Esophagus muscularis mucosa (tissue), 4 donors: ENCODE data around the gene CASP2. TPM values are rescaled to one million over a fixed set of nuclear protein-coding genes. Genes with fewer than 3 reads are reported as not detected.
A peak's percentile ranks its signal among the peaks of the same experiment; 100 is the strongest.

Experiments
- DNase-seq: peaks from one replicate; pipeline ENCODE4 v3.0.0-alpha.2; 2017; ENCODE audit errors: extremely low spot score
- H3K27ac ChIP-seq, 4 donors: fragments of 200-600 bp; sonication (generic); replicated peaks in 1 of 4; 1 replicate in 3 of 4; 2 replicates in 1 of 4; pipeline ENCODE4 v1.5.1; 2016 to 2019; ENCODE audit warnings: mild to moderate bottlenecking in 1 of 4
- H3K27me3 ChIP-seq, 4 donors: fragments of 200-600 bp; sonication (generic); one replicate each; pipeline versions ENCODE4 v1.5.1 to v1.6.0; 2016 to 2019
- H3K36me3 ChIP-seq, 4 donors: fragments of 200-600 bp; sonication (generic); one replicate each; pipeline ENCODE4 v1.5.1; 2016 to 2019
- H3K4me1 ChIP-seq, 4 donors: fragments of 200-600 bp; sonication (generic); one replicate each; pipeline ENCODE4 v1.5.1; 2016 to 2019
- H3K4me3 ChIP-seq, 4 donors: fragments of 200-600 bp; sonication (generic); 1 replicate in 2 of 4; 2 replicates in 2 of 4; pipeline ENCODE4 v1.5.1; 2016 to 2019; ENCODE audit warnings: mild to moderate bottlenecking in 4 of 4, moderate library complexity in 1 of 4
- H3K9me3 ChIP-seq, 4 donors: fragments of 200-600 bp; sonication (generic); 1 replicate in 3 of 4; 2 replicates in 1 of 4; pipeline ENCODE4 v1.5.1; 2016 to 2019
- CTCF ChIP-seq, 3 experiments: fragments of 200-600 bp in 2 of 3; fragments of 450-650 bp in 1 of 3; sonication (generic) in 2 of 3; IDR thresholded peaks; one replicate each; pipeline ENCODE4 v1.5.1; 2017 to 2019; ENCODE audit warnings: antibody characterized with exemption in 3 of 3, mild to moderate bottlenecking in 2 of 3, moderate library complexity in 1 of 3
- EP300 ChIP-seq: sonication (generic); formaldehyde crosslinking; IDR thresholded peaks from one replicate; pipeline ENCODE4 v1.6.1; 2017; ENCODE audit warnings: antibody characterized with exemption
- POLR2A ChIP-seq: fragments of 450-650 bp; IDR thresholded peaks from one replicate; pipeline ENCODE4 v1.6.1; 2017; ENCODE audit warnings: antibody characterized with exemption, moderate library complexity, mild to moderate bottlenecking, low read depth
- POLR2AphosphoS5 ChIP-seq, 2 donors: sonication (generic); formaldehyde crosslinking; IDR thresholded peaks; one replicate each; pipeline ENCODE4 v1.6.1; 2017; ENCODE audit warnings: antibody characterized with exemption in 2 of 2
- WGBS: methylation state at CpG from one replicate; pipeline ENCODE4 v1.1.5; 2018; 5-methylcytosine and 5-hydroxymethylcytosine counted together
- intact Hi-C: fragments of 100-400 bp; cut with DNase I; formaldehyde crosslinking; loops from one replicate; pipeline ENCODE4 v1.15.1; 2023
- total RNA-seq, 4 donors: library from RNA; depleted of rRNA; stranded (reverse); fragments of >200 nt; gene quantifications; one replicate each; pipeline versions ENCODE4 v1.1.0 to v1.2.1, GENCODE V29; 2016

The CASP2 gene
- total RNA-seq, 4 donors from 2014 or later, result 7.1 to 11.7 (median 9.0) TPM

GRCh38 chr7:143295870-143296269 lies 7.7 kb downstream of the CASP2 start:
- Histone ChIP-seq H3K27ac (no peak overlapping the region), H3K9me3 (no peaks in the 10 kb centered on the region), H3K4me1 (peaks cover 5 to 25% (median 18%) of the 10 kb centered on the region in 4 donors), H3K36me3 (peaks cover 61 to 92% (median 80%) of the 10 kb centered on the region in 4 donors), H3K27me3 (no peaks in the 10 kb centered on the region), H3K4me3 (no peak overlapping the region)
- DNase-seq, result no peak
- TF ChIP-seq CTCF (IDR thresholded peaks at IDR 0.05), result no peak
- TF ChIP-seq EP300, result no peak
- no peak for TF ChIP-seq POLR2A
- no peak for TF ChIP-seq POLR2AphosphoS5 (IDR thresholded peaks at IDR 0.05)
- intact Hi-C loops, result no loop called here

- Histone ChIP-seq H3K4me3 (no peak overlapping the region), H3K27ac (no peak overlapping the region), H3K27me3 (no peaks in the 10 kb centered on the region), H3K4me1 (peaks cover 5 to 25% (median 11%) of the 10 kb centered on the region in 4 donors), H3K36me3 (peaks cover 62 to 100% (median 86%) of the 10 kb centered on the region in 4 donors), H3K9me3 (no peaks in the 10 kb centered on the region)
- no peak for DNase-seq
- 48% methylated on average over 2 of the region's 2 CpGs for WGBS
- intact Hi-C loops, result no loop called here
- no peak for TF ChIP-seq POLR2A
- TF ChIP-seq CTCF (IDR thresholded peaks at IDR 0.05), result no peak
- TF ChIP-seq POLR2AphosphoS5 (IDR thresholded peaks at IDR 0.05), result no peak
- no peak for TF ChIP-seq EP300
These were observed 8.5 kb downstream of the CASP2 start for GRCh38 chr7:143296686-143297085.

- Histone ChIP-seq H3K36me3 (peaks cover 56 to 98% (median 86%) of the 10 kb centered on the region in 4 donors), H3K27ac (no peak overlapping the region), H3K4me3 (no peak overlapping the region), H3K27me3 (no peaks in the 10 kb centered on the region), H3K4me1 (peaks cover 5 to 25% (median 11%) of the 10 kb centered on the region in 4 donors), H3K9me3 (no peaks in the 10 kb centered on the region)
- DNase-seq, result no peak
- intact Hi-C loops, result no loop called here
- 85% methylated on average over 2 of the region's 2 CpGs for WGBS
- no peak for TF ChIP-seq POLR2A
- TF ChIP-seq CTCF (IDR thresholded peaks at IDR 0.05), result no peak
- TF ChIP-seq EP300, result no peak
- TF ChIP-seq POLR2AphosphoS5 (IDR thresholded peaks at IDR 0.05), result no peak
These were observed 11.2 kb downstream of the CASP2 start for GRCh38 chr7:143299346-143299745.

- 84% methylated on average over 8 of the region's 8 CpGs for WGBS
- intact Hi-C loops, result no loop called here
- Histone ChIP-seq H3K36me3 (peaks cover 56 to 98% (median 86%) of the 10 kb centered on the region in 4 donors), H3K4me3 (no peak overlapping the region), H3K27ac (no peak overlapping the region), H3K4me1 (peaks cover 5 to 25% (median 11%) of the 10 kb centered on the region in 4 donors), H3K27me3 (no peaks in the 10 kb centered on the region), H3K9me3 (no peaks in the 10 kb centered on the region)
- TF ChIP-seq POLR2A (no peak), CTCF (IDR thresholded peaks at IDR 0.05) (peak; percentile 22 to 67 (median 31)), EP300 (no peak), POLR2AphosphoS5 (IDR thresholded peaks at IDR 0.05) (no peak)
- no peak for DNase-seq
These were observed 11.7 kb downstream of the CASP2 start for GRCh38 chr7:143299840-143300239.
